Activated CD4-positive, alpha-beta T cell treated with anti-CD3 and anti-CD28 coated beads, Interleukin-2, Interleukin-4, amounts not matched to agents 100 ng/mL and 50 ng/mL, durations not matched to agents 16 hours and 8 hours (primary cell): ENCODE measurements around the gene PCDHB4.
"Not testable (repeated sequence)": the region's sequence is repeated elsewhere in the genome, so short reads cannot be mapped to it uniquely, and the experiment has no call there.

Experiments used
- DNase-seq: peaks from one replicate; pipeline ENCODE4 v3.0.0-alpha.2; 2020; ENCODE audit warnings: low spot score

PCDHB4 gene

DNA sequence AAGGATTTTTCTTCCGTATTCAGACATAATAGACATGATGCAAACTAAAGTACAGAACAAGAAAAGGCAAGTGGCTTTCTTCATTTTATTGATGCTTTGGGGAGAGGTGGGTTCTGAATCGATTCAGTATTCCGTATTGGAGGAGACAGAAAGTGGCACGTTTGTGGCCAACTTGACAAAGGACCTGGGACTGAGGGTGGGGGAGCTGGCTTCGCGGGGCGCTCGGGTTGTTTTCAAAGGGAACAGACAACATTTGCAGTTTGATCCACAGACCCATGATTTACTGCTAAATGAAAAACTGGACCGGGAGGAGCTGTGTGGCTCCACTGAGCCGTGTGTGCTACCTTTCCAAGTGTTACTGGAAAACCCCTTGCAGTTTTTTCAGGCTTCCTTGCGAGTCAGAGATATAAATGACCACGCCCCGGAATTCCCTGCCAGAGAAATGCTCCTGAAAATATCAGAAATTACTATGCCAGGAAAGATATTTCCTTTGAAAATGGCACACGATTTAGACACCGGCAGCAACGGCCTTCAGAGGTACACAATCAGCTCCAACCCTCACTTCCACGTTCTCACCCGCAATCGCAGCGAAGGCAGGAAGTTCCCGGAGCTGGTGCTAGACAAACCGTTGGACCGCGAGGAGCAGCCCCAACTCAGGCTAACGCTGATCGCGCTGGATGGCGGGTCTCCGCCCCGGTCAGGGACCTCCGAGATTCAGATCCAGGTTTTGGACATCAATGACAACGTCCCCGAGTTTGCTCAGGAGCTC, 28.8 kb downstream of the PCDHB4 start:
- DNase-seq = no peak

DNA sequence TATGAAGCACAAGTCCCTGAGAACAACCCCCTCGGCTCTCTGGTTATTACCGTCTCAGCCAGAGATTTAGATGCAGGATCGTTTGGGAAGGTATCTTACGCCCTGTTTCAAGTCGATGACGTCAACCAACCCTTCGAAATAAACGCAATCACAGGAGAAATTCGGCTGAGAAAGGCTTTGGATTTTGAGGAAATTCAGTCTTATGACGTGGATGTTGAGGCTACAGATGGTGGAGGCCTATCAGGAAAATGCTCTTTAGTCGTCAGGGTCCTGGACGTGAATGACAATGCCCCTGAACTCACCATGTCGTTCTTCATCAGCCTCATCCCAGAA, 29.3 kb downstream of the PCDHB4 start:
- no peak for DNase-seq

DNA sequence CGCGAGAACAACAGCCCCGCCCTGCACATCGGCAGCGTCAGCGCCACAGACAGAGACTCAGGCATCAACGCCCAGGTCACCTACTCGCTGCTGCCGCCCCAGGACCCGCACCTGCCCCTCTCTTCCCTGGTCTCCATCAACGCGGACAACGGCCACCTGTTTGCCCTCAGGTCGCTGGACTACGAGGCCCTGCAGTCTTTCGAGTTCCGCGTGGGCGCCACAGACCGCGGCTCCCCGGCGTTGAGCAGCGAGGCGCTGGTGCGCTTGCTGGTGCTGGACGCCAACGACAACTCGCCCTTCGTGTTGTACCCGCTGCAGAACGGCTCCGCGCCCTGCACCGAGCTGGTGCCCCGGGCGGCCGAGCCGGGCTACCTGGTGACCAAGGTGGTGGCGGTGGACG, 30.0 kb downstream of the PCDHB4 start:
- not testable (repeated sequence) for DNase-seq

DNA sequence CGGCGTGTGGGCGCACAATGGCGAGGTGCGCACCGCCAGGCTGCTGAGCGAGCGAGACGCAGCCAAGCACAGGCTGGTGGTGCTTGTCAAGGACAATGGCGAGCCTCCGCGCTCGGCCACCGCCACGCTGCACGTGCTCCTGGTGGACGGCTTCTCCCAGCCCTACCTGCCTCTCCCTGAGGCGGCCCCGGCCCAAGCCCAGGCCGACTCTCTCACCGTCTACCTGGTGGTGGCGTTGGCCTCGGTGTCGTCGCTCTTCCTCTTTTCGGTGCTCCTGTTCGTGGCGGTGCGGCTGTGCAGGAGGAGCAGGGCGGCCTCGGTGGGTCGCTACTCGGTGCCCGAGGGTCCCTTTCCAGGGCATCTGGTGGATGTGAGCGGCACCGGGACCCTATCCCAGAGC, 30.5 kb downstream of the PCDHB4 start:
- not testable (repeated sequence) for DNase-seq

DNA sequence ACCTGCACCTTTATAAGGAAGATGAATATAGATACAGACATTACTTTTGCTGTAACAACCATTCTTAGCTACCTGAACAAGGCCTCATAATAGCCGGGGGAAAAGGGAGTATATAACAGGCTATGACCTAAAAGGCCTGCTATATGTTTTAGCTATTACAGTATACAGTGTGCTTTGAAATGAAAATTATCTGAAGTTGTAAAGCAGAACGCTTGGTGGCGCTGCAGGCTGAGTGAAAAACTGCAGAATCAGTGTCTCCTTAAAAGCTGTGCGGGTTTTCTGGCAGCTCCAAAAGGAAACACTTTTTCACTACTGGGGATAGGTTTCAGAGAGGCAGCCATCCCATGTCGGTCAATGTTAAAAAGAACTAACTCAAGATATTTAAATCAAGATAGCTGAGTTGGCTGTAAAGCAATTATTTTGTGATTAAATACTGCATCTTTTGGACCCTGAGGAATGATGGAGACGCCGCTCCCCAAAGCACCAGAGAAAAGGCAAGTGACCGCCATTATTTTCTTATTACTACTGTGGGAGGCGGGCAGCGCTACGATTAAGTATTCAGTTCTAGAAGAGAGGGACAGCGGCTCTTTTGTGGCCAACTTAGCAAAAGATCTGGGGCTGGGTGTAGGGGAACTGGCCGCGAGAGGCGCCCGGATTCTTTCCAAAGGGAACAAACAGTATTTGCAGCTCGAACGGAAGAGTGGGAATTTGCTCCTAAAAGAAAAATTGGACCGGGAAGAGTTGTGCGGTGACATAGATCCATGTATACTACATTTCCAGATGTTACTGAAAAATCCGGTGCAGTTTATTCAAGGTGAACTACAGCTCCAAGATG, 34.1 kb downstream of the PCDHB4 start:
- no peak for DNase-seq

DNA sequence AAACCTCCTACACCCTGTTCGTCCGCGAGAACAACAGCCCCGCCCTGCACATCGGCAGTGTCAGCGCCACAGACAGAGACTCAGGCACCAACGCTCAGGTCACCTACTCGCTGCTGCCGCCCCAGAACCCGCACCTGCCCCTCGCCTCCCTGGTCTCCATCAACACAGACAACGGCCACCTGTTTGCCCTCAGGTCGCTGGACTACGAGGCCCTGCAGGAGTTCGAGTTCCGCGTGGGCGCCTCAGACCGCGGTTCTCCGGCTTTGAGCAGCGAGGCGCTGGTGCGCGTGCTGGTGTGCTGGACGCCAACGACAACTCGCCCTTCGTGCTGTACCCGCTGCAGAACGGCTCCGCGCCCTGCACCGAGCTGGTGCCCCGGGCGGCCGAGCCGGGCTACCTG, 35.7 kb downstream of the PCDHB4 start:
- not testable (repeated sequence) for DNase-seq

DNA sequence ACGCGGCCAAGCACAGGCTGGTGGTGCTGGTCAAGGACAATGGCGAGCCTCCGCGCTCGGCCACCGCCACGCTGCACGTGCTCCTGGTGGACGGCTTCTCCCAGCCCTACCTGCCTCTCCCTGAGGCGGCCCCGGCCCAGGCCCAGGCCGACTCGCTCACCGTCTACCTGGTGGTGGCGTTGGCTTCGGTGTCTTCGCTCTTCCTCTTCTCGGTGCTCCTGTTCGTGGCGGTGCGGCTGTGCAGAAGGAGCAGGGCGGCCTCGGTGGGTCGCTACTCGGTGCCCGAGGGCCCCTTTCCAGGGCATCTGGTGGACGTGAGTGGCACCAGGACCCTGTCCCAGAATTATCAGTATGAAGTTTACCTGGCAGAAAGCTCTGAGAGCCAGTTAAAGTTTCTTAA, 36.3 kb downstream of the PCDHB4 start:
- not testable (repeated sequence) for DNase-seq

DNA sequence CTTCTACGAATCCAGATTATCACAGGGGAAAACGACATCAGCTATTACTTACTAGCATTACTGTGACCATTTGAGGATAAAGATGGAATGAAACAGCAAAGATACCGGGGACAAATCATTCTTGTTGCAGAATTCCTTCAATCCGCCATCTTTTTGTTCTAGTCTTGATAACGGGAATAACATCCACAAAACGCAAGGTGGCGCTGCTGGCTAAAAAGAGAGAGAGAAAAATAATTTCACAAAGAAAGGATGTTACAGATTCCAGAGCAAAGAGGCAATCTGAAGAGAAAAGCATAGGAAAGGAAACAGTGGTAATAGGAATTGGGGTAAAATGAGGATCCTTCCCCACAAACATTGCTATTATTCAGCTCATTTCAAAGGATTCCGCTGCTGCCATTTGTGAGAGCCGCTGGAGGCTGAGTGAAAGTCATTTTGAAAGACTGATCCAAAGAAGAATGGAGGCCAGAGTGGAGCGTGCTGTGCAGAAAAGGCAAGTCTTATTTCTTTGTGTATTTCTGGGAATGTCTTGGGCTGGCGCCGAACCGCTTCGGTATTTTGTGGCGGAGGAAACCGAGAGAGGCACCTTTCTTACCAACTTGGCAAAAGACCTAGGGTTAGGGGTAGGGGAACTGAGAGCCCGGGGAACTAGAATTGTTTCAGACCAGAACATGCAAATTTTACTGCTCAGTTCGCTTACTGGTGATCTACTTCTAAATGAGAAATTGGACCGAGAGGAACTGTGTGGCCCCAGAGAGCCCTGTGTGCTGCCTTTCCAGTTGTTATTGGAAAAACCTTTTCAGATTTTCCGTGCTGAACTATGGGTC, 51.0 kb downstream of the PCDHB4 start, which contains the start of gene PCDHB7:
PCDHB7 (plus strand) TSS at position 264 of the 824 bp plus-strand sequence; CDS start at position 456, 192 bp downstream.
- no peak for DNase-seq

DNA sequence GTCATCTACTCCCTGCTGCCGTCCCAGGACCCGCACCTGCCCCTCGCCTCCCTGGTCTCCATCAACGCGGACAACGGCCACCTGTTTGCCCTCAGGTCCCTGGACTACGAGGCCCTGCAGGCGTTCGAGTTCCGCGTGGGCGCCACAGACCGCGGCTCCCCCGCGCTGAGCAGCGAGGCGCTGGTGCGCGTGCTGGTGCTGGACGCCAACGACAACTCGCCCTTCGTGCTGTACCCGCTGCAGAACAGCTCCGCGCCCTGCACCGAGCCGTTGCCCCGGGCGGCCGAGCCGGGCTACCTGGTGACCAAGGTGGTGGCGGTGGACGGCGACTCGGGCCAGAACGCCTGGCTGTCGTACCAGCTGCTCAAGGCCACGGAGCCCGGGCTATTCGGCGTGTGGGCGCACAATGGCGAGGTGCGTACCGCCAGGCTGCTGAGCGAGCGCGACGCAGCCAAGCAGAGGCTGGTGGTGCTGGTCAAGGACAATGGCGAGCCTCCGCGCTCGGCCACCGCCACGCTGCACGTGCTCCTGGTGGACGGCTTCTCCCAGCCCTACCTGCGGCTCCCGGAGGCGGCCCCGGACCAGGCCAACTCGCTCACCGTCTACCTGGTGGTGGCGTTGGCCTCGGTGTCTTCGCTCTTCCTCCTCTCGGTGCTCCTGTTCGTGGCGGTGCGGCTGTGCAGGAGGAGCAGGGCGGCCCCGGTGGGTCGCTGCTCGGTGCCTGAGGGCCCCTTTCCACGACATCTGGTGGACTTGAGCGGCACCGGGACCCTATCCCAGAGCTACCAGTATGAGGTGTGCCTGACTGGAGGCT, 52.9 kb downstream of the PCDHB4 start:
- not testable (repeated sequence) for DNase-seq
